ENCODE measurements around the gene SLC16A1. TPM values are rescaled to one million over a fixed set of nuclear protein-coding genes. Genes with fewer than 3 reads are reported as not detected.
"Not testable (repeated sequence)": the region's sequence is repeated elsewhere in the genome, so short reads cannot be mapped to it uniquely, and the experiment has no call there.

Gene SLC16A1
- total RNA-seq, 1 donor from 2014 or later, result 149 TPM

- Histone ChIP-seq H3K4me1 (no peaks in the 10 kb centered on the region), H2AFZ (replicated peaks) (no peak overlapping the region), H3K9me3 (ENCODE audit: low read depth) (no peaks in the 10 kb centered on the region), H3K27ac (no peak overlapping the region), H3F3A (ENCODE audit: low read depth) (no peaks in the 10 kb centered on the region), H3K79me2 (ENCODE audit: low read depth) (no peaks in the 10 kb centered on the region), H4K20me1 (ENCODE audit: low read depth) (no peaks in the 10 kb centered on the region), H3K36me3 (no peaks in the 10 kb centered on the region), H3K27me3 (no peaks in the 10 kb centered on the region), H3K4me2 (no peak overlapping the region), H3K9ac (no peak overlapping the region), H3K4me3 (no peak overlapping the region)
- peaks cover 2% of the 10 kb centered on the region for H3K4me1 Mint-ChIP-seq
- H3K36me3 Mint-ChIP-seq, result no peaks in the 10 kb centered on the region
- no peak overlapping the region for H3K4me3 Mint-ChIP-seq
- H3K27me3 Mint-ChIP-seq (ENCODE audit: insufficient read depth, low read depth), result peaks cover 6% of the 10 kb centered on the region
- TF ChIP-seq CTCF (IDR thresholded peaks at IDR 0.05), result no peak
- no peak for TF ChIP-seq EZH2phosphoT487 (IDR thresholded peaks at IDR 0.05)
- no peak for TF ChIP-seq EZH2 (IDR thresholded peaks at IDR 0.05)
- H3K9me3 Mint-ChIP-seq, result no peaks in the 10 kb centered on the region
- no peak for DNase-seq (ENCODE audit: low spot score)
- no peak overlapping the region for H3K27ac Mint-ChIP-seq
Measured at GRCh38 chr1:112982853-112983536, 27.0 kb upstream of the SLC16A1 start.

DNA sequence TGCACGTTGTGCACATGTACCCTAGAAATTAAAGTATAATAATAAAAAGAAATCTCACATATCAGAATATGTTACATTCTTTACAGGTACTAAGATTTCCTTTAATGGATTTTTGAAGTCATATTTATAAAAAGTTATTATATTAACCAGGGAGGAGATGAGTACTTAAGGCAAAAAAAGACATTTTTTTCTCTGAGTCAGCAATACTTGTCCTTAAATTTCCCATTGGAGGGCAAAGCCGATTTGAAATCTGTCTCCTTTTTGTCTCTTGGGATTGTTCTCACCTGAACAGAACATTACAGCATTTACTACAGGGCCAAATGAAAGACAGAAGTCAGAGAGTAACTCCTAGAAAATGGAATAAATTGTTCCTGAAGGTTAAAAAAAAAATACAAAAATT lies 26.3 kb upstream of the SLC16A1 start:
- no peaks in the 10 kb centered on the region for H4K20me1 ChIP-seq (ENCODE audit: low read depth)
- no peak overlapping the region for H3K4me2 ChIP-seq
- no peak for DNase-seq (ENCODE audit: low spot score)
- Mint-ChIP-seq H3K4me3 (no peak overlapping the region), H3K9me3 (no peaks in the 10 kb centered on the region), H3K27ac (no peak overlapping the region), H3K27me3 (ENCODE audit: insufficient read depth, low read depth) (peaks cover 6% of the 10 kb centered on the region), H3K36me3 (no peaks in the 10 kb centered on the region), H3K4me1 (peaks cover 2% of the 10 kb centered on the region)
- H3K9me3 ChIP-seq (ENCODE audit: low read depth), result no peaks in the 10 kb centered on the region
- H2AFZ ChIP-seq (replicated peaks), result no peak overlapping the region
- no peaks in the 10 kb centered on the region for H3K79me2 ChIP-seq (ENCODE audit: low read depth)
- H3K4me3 ChIP-seq, result no peak overlapping the region
- H3K27me3 ChIP-seq, result no peaks in the 10 kb centered on the region
- TF ChIP-seq CTCF (IDR thresholded peaks at IDR 0.05) (no peak), EZH2phosphoT487 (IDR thresholded peaks at IDR 0.05) (no peak), EZH2 (IDR thresholded peaks at IDR 0.05) (no peak)
- H3K27ac ChIP-seq, result no peak overlapping the region
- no peaks in the 10 kb centered on the region for H3K4me1 ChIP-seq
- no peaks in the 10 kb centered on the region for H3F3A ChIP-seq (ENCODE audit: low read depth)
- no peak overlapping the region for H3K9ac ChIP-seq
- H3K36me3 ChIP-seq, result no peaks in the 10 kb centered on the region

- not testable (repeated sequence) for DNase-seq (ENCODE audit: low spot score); H3K4me1 ChIP-seq; H4K20me1 ChIP-seq (ENCODE audit: low read depth); H2AFZ ChIP-seq (replicated peaks); H3K9ac ChIP-seq; H3K27ac Mint-ChIP-seq; H3K4me1 Mint-ChIP-seq; H3K27me3 Mint-ChIP-seq (ENCODE audit: insufficient read depth, low read depth); H3K27me3 ChIP-seq; H3K4me3 ChIP-seq; H3K4me3 Mint-ChIP-seq; H3K27ac ChIP-seq; H3K9me3 ChIP-seq (ENCODE audit: low read depth); H3K79me2 ChIP-seq (ENCODE audit: low read depth); H3K4me2 ChIP-seq; H3K9me3 Mint-ChIP-seq; H3F3A ChIP-seq (ENCODE audit: low read depth); H3K36me3 ChIP-seq; H3K36me3 Mint-ChIP-seq
Measured at GRCh38 chr1:112981834-112982233, 25.8 kb upstream of the SLC16A1 start.

DNA sequence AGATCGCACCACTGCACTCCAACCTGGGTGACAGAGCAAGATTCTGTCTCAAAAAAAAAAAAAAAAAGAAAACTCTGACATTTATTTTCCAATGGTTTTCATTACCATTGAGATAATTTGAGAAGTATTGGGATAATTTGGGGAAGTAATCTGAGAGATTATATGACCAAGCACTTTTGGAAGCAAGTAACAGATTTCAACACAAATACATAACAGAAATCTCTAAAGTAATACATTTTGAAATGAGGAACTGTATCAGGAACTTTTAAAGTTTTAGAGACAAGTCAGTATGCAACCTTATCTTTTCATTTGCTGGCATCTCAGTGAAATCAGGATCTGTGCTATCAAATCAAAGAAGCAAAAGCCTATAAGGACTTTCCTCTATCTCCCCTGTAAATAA lies 25.4 kb upstream of the SLC16A1 start:
- H2AFZ ChIP-seq (replicated peaks), result no peak overlapping the region
- no peaks in the 10 kb centered on the region for H3K9me3 ChIP-seq (ENCODE audit: low read depth)
- H3K36me3 ChIP-seq, result no peaks in the 10 kb centered on the region
- Mint-ChIP-seq H3K27ac (no peak overlapping the region), H3K9me3 (no peaks in the 10 kb centered on the region), H3K4me1 (peaks cover 2% of the 10 kb centered on the region), H3K27me3 (ENCODE audit: insufficient read depth, low read depth) (peaks cover 6% of the 10 kb centered on the region), H3K4me3 (no peak overlapping the region), H3K36me3 (no peaks in the 10 kb centered on the region)
- no peaks in the 10 kb centered on the region for H3K27me3 ChIP-seq
- H3K4me3 ChIP-seq, result no peak overlapping the region
- no peaks in the 10 kb centered on the region for H4K20me1 ChIP-seq (ENCODE audit: low read depth)
- H3K9ac ChIP-seq, result no peak overlapping the region
- H3K4me2 ChIP-seq, result no peak overlapping the region
- H3F3A ChIP-seq (ENCODE audit: low read depth), result no peaks in the 10 kb centered on the region
- TF ChIP-seq CTCF (IDR thresholded peaks at IDR 0.05), result no peak
- TF ChIP-seq EZH2 (IDR thresholded peaks at IDR 0.05), result no peak
- no peak for TF ChIP-seq EZH2phosphoT487 (IDR thresholded peaks at IDR 0.05)
- H3K27ac ChIP-seq, result no peak overlapping the region
- H3K4me1 ChIP-seq, result no peaks in the 10 kb centered on the region
- H3K79me2 ChIP-seq (ENCODE audit: low read depth), result no peaks in the 10 kb centered on the region
- no peak for DNase-seq (ENCODE audit: low spot score)
